ENCODE measurements around the gene GPR146.
"Not testable (repeated sequence)": the region's sequence is repeated elsewhere in the genome, so short reads cannot be mapped to it uniquely, and the experiment has no call there.

GPR146 gene

GRCh38 chr7:1060315-1061072 is 16.1 kb downstream of the GPR146 start:
- DNase-seq, result no peak

- no peak for DNase-seq
Measured at GRCh38 chr7:1061180-1061579, 16.8 kb downstream of the GPR146 start.

GRCh38 chr7:1062296-1063294 is 18.2 kb downstream of the GPR146 start:
- DNase-seq, result no peak

GRCh38 chr7:1063361-1063760 is 19.0 kb downstream of the GPR146 start:
- DNase-seq, result no peak

- no peak for DNase-seq
Measured at GRCh38 chr7:1064581-1064980, 20.2 kb downstream of the GPR146 start.

- no peak for DNase-seq
Measured at GRCh38 chr7:1065263-1065584, 20.9 kb downstream of the GPR146 start.

GRCh38 chr7:1065585-1066241 is 21.4 kb downstream of the GPR146 start:
- DNase-seq, result peak; percentile 70

- DNase-seq, result no peak
Measured at GRCh38 chr7:1066242-1066588, 21.9 kb downstream of the GPR146 start.

- DNase-seq, result no peak
Measured at GRCh38 chr7:1068013-1068412, 23.7 kb downstream of the GPR146 start.

- no peak for DNase-seq
Measured at GRCh38 chr7:1068619-1069018, 24.3 kb downstream of the GPR146 start.

GRCh38 chr7:1070544-1071011 is 26.2 kb downstream of the GPR146 start:
- no peak for DNase-seq

GRCh38 chr7:1071731-1072254 is 27.4 kb downstream of the GPR146 start:
- no peak for DNase-seq

- no peak for DNase-seq
Measured at GRCh38 chr7:1073142-1073977, 29.0 kb downstream of the GPR146 start.

GRCh38 chr7:1074018-1074417 is 29.7 kb downstream of the GPR146 start:
- not testable (repeated sequence) for DNase-seq

- no peak for DNase-seq
Measured at GRCh38 chr7:1074593-1075431, 30.5 kb downstream of the GPR146 start.

- DNase-seq, result no peak
Measured at GRCh38 chr7:1076184-1077072, 32.1 kb downstream of the GPR146 start.

GRCh38 chr7:1078519-1078918 is 34.2 kb downstream of the GPR146 start:
- DNase-seq, result no peak

GRCh38 chr7:1078985-1079384 is 34.6 kb downstream of the GPR146 start:
- no peak for DNase-seq

GRCh38 chr7:1079546-1079945 is 35.2 kb downstream of the GPR146 start:
- DNase-seq, result no peak

- DNase-seq, result no peak
Measured at GRCh38 chr7:1080252-1080920, 36.0 kb downstream of the GPR146 start.
